Measurements from ENCODE around the gene GNG12. TPM values are rescaled to one million over a fixed set of nuclear protein-coding genes. Genes with fewer than 3 reads are reported as not detected.

GNG12 gene
- total RNA-seq, 1 donor from 2014 or later: 0.05 TPM

DNA sequence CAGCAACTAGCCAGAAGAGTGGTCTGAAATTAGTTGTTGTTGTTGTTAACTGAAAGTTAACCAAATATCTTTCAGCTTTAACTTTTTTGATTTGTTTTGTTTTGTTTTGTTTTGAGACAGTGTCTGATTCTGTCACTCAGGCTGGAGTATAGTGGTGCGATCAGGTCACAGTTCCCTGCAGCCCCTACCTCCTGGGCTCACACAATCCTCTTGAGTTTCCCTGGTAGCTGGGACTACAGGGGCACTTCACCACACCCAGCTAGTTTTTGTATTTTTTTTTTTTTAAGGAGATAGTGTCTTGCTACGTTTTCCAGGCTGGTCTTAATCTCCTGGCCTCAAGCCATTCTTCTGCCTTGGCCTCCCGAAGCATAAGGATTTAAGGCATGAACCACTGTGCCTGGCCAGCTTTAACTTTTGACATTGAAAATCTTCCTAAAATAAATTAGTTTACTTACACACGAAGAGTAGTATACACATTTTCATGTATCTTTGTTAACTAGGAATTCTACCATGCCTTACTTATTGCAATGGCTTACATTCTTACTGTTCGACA is 45.0 kb downstream of the GNG12 start:
- intact Hi-C loops (cut with micrococcal nuclease): no loop called here

DNA sequence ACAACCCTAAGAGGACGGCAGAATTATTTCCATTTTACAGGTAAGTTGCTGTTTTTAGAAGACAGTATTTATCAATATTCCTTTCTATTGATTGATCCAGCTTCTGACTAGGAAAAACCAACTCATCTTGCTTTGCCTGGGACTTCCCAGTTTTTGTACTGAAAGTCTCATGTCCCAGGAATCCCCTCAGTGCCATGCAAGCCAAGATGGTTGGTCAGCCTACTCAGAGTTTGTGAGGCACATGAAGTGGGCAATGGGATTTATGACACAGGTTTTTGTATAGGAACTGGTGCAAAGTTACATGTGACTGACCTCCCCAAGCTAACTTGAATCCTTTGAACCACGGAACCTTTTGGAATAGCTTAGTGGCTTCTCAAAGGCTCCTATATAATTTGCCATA is 45.5 kb downstream of the GNG12 start:
- intact Hi-C loops (cut with micrococcal nuclease): no loop called here

DNA sequence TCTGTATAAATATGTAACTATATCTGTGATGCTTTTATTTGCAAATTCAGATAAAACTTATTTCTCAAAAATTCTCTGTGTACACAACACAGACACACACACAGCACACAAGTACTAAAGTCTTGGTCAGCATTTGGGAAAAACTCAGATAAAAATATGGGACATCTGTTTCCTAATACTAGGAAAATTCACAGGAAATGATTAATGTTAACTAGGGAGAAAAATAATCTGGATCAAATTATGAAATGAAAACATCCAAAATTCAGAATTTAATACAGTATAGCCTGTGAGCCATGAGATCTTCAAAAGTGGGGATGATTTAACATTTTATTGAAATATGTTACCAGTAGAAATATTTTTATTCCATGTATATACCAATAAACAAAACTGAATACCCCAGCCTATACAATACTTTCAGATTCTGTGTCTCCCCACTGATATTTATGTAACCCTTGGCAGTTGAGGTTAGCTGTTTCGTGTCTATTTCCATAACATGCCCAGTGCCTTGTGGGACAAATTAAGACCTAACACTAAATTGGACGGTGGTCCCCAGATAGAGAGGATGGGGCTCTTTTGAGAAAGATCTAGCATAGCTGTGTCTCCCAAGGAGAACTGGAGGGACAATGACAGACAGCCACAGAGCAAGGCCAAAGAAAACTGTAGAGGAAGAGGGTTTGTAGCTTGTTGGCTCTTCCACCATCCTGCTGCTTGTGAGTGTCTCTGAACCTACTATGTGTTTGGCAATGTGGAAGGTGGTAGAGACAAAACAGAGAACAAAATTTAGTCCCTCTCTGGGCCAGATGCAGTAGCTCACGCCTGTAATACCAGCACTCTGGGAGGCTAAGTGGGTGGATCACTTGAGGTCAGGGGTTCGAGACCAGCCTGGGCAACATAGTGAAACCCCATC is 47.2 kb downstream of the GNG12 start:
- intact Hi-C loops (cut with micrococcal nuclease): no loop called here

DNA sequence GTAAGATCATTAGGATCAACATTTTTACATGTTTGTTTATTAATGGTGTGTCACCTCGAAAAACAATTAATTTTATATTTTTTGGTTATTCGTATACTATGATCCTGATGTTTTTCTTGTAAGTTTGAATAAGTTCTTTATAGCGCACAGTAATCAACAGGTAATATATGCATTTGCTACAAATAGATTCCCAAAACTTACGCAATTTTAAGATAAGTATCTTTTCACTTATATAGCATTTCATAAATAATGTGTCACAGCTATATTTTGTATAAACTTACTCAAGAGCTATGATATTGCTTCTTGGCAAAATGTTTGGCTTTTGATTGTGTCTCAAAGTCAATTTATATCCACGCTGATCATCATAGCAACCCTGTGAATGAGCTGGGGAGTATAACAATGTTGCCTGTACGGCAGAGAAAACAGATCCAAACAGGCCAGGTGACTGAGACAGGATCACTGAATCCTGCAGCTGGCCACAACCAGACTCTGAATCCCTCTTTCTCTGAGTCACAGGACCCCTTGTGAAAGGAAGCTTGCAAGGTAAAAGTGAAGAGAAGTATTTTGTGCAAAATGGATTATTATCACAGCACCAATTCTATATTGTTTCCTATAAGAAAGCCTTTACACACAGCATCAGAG is 48.6 kb downstream of the GNG12 start:
- intact Hi-C loops (cut with micrococcal nuclease): no loop called here

DNA sequence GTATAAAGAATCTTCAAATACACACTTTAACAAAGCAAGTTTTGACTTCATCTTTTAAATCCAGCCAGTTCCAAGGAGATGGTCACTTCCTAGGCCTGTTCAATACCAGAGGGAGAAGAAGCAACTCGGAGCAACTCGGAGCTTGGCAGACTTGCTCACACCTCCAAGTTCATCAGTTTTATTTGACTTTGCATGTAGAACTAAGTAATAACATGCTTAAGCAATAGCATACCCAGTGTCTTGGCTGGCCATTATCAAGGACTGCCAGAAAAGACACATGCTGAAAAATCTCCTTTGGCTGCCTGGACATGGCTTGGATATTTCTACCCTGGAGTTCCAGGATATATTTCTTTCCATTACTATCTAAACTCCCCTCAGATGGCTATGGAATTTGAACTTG is 52.6 kb downstream of the GNG12 start:
- intact Hi-C loops (cut with micrococcal nuclease): no loop called here

DNA sequence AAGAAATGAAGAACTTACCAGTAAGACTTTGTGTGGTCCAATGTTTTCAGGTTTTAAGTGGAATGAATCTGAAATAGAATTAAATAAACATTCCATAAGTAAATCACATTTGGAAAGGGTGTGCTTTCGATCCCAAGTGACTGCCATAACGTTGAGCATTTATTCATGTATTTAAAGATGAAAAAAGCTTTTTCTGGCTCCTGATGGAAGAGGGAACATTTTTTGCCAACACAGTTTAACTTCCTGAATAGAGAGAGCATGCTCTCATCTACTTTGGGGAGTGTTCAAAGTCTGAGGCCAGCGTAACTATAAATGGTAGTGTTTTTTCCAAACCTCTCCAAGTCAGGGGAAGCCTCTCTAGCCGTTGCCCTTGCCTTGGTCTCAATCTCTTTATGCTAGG is 55.8 kb downstream of the GNG12 start:
- intact Hi-C loops (cut with micrococcal nuclease): no loop called here

DNA sequence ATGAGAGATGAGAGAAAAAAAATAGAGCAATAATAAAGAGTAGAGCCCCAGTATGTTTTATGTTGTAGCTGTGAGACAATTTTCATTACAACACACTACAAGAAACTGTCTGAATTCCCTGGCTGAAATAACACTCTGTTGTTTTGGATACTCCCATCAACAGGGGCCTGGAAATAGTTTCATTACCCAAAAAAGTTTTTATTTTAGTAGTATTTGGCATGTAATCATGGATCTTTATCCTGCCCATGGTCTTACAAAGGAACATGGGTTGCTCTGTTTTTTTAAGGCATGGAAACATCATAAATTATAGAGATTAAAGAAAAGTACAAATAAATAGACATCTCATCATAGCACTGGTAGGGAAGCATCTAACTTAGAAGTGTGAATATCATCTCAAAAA is 56.3 kb downstream of the GNG12 start:
- intact Hi-C loops (cut with micrococcal nuclease): no loop called here

DNA sequence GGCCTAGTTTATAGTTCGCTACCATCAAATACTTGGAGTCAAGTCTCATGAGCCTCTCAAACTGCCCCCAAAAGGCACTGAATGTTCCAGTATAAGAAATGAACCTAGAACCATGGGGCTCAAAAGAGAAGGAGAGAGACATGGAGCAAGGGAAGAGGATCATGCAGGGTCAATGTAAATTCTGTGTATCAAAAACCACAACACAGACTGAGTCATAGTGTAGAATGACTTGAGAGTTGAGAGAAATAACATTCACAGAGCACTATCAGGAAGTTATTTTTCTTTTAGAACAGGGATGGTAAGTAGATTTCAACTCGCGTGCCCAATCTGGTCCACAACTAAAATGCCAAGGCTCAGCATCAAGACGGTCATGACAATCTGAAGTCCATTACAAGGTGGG is 59.8 kb downstream of the GNG12 start:
- intact Hi-C loops (cut with micrococcal nuclease): no loop called here

DNA sequence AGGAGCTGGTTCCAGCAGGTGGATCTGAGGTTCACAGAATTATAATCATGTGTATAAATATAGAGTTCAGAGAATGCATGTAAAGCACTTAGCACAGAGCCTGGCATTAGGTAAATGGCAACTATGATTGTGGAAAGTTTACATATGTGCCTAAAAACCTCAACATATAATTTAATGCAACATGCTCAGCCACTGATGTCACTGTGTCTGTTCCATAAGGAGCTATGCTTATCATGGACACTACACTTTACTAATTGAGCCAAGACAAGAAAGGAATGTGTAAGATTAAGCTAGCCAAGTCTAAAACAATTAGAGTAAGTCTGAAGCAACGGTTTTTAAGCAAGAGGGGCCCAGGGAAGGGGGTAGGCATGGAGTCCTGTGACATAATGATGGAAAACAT is 61.5 kb downstream of the GNG12 start:
- intact Hi-C loops (cut with micrococcal nuclease): no loop called here

DNA sequence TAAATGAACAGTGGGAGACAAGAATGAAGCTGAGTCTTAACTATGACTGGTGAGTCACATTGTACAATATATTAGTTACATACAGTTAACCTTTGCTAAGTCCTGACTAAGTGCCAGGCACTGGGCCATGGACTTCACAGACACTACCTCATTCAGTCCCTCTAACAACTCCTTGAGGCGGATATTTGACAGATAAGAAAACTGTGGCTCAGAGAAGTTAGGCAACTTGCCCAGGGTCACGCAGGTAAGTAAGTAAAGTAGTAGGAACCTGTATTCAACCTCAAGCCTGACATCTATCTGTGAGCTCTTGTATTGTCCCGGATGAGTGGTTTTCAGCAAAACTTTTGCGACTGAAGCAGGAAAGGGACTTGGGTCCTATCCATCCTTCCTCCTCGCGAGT is 62.1 kb downstream of the GNG12 start:
- intact Hi-C loops (cut with micrococcal nuclease): no loop called here

DNA sequence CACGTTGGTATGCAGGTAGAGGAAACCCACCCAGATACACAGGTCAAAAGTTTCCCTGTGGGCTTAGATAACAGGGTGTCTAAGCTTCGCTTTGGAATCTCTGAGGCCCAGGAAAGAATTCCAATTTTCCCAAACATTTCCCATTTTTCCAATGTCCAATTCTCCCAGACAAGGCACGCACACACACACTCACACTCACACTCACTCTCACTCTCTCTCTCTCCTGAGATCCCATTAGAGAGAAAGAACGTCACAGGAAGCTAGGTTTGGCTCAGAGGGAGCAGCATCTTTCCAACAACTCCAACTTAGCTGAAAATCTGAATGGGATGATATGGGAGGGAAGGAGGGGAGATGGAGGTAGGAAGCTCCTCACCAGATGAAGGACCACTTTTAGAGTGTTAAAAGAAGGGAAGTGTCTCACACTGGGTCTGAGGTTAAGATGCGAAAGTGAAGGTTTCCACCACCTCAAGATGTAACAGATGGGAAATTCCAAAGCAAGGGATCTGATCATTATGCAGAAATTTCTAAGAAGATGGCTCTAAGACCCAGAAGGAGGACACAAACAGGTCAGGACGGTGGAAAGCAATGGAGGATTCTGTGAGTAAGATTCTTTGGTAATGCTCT is 63.5 kb downstream of the GNG12 start:
- intact Hi-C loops (cut with micrococcal nuclease): loop anchor here (10.0 kb wide), 1 partner anchor 345 kb away; no protein-coding TSS in a partner anchor

DNA sequence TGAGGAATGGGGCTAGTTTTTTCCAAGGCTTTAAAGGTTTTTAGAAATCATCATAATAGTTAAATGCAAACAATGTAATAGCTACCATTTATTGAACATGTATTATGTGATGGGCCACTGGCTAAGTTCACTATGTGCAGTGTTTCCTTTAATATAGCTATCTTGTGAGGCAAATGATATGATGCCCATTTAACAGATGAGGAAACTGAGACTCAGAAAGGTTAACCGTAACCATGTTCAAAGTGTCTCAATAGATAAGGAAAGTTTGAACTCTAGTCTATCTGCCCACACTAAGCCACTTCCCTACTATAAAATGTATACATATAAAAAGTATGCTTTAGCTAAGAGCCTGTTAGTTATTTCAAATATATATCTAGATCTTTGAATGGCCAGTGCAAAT is 64.8 kb downstream of the GNG12 start:
- intact Hi-C loops (cut with micrococcal nuclease): loop anchor here (10.0 kb wide), 1 partner anchor 346 kb away; no protein-coding TSS in a partner anchor

DNA sequence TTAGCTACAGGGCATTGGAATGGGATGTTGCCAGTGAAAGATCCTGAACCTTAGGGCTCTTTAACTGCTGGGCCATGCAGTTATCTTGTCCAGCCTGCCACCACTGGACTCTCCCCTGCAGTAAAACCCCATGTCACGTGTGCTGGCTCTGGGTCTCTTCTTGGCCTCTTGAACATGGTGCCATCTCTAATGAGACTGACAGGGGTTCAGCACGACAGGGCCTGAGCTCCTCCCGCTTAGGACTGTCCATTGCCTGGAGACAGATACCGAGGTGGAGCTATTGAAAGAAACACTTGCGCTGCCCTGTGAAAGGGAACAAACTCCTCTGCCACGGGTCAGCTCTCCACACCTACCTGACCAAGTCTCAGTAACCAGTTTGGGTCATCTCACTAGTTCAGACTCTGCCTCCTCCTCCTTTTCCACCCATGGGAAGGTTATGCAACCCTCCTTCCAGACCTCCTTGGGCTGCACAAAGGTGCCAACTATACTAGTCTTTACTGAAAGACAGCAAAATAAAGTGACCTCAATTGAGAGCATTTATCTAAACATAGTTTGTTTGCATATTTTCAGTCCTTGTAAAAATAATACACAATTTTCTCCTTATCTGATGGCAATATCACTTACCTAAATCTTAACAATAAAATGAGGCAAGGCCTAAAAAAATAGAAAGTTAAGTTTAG is 66.0 kb downstream of the GNG12 start:
- intact Hi-C loops (cut with micrococcal nuclease): loop anchor here (10.0 kb wide), 1 partner anchor 348 kb away; no protein-coding TSS in a partner anchor

DNA sequence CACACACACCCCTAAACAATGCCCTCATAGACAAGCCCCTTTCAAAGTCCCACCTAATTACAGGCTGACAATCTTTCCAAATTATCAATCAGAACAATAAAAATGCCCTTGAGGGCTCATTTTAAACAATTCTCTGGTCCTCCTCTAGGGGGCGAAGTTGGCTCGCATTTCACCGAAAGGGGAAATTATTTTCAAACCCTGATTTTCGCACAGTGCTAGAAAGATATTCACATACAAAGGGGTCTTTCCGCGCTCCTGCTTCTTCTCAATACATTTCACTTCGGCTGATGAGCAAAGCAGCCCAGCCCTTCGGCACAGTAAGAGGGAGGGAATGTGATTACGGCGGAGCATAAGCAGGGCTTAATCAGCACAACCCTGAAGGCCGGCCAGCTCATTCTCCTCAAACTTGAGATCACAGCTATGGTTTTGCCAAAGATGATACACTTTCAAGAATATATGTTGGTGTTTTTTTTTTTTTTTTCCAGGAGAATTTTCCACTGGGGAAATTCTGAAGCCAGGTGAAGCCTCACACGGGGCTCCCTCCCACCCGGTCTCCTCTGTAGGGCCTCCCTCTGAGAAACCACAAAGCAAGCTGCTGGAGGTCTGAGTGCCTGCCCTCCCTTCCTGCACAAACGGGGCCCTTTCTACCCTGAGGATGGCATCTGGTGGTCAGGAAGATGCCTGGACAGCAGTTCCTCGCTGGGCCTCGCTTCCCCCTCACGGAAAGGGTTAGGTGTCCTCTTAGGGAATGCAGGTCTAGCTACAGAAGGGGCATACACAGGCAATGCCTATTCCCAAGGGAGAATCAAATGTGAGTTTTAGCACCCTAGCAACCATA is 66.9 kb downstream of the GNG12 start:
- intact Hi-C loops (cut with micrococcal nuclease): loop anchor here (10.0 kb wide), 1 partner anchor 348 kb away; no protein-coding TSS in a partner anchor

DNA sequence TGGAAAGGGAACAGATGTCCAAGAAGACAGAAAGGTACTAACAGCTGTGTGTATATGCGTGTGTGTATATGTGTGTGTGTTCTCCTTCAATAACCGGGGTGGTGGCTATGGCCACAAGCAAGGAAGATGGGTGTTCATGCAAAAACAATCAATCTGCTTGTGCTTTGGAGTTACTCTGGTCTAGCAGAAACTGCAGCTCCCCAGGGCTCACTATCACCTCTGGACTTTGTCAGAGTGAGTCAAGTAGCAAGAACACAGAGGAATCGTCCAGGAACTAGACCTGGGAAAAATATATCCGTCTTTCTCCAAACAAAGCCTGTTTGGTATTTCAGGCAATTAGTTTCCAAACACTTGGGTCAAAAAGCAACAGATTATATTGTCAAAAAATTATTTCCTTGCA is 68.6 kb downstream of the GNG12 start:
- intact Hi-C loops (cut with micrococcal nuclease): loop anchor here (1.0 to 10.0 kb wide), 2 partner anchors 67 to 350 kb away; no protein-coding TSS in a partner anchor

DNA sequence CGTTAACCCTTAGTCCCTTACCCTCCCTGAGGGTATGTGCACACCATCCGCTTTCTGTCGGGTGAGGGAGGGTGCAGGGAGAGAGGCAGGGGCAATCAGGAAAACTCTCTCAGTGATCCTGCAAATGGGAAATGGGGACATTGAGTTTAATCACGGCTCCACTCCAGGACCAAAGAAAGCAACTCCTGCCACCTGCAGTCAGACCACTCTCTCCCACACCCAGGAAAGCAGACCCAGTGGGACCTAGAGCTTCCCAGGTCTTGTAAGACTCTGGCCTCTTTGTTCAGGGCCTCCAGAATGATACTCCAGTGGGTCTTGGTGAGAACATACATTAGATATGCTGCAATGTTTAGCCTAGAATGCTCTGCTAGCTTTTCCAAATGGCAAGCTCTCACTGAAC is 71.5 kb downstream of the GNG12 start:
- intact Hi-C loops (cut with micrococcal nuclease): loop anchor here (10.0 kb wide), 1 partner anchor 353 kb away; no protein-coding TSS in a partner anchor

DNA sequence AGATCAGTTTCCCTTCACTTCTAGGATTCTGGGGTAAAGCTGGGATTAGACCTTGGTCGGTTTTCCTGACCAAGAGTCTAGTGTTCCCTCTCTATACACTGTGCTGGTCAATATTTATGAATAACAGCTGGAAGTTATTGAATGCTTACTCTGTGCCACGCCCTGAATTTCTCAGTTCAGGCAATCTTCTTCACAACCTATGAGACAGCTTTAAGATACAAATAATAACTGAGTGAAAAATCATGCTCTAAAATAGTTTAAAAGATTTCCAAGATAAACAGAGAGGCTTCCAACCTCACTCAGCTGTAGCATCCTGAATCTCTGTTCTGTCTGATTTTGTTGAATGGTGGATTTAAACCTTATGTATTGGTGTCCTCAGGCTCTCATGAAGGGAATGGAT is 72.2 kb downstream of the GNG12 start:
- intact Hi-C loops (cut with micrococcal nuclease): loop anchor here (10.0 kb wide), 1 partner anchor 354 kb away; no protein-coding TSS in a partner anchor

DNA sequence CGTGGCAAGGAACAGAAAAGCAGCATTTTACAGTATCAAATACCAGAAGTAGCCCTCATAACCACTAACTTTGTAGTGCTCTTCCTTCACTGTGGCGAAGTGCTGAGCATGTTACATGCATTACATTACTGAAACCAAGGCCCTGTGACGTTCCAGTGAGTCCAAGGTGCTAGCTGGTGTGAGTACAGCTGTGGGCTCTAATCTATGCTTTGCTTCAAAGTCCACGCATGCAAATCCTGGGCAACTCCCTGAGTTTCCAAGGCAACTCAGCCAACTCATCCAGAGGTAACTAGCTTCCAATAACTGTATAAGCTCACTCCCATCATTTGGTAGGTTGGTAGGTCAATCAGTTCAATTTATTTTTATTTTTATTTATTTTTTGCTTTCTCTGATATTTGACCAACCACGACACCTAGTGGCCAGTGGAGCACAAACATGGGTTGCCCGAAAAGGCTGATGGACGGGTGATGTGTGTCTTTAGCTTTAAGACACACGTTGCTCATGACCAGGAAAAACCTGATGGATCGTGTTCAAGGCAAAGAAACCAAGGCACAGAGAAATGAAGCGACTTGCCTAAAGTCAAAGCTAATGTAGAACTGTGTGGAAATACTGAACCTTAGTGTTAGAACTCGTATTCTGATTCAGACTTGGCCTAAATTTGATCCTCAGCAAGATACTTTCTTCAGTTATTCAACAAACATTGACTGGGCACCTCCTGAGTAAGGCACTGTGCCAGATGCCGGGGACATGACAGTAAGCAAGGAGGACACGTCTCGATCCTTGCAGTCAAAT is 73.0 kb downstream of the GNG12 start:
- intact Hi-C loops (cut with micrococcal nuclease): loop anchor here (1.0 to 10.0 kb wide), 3 partner anchors 199 to 355 kb away; no protein-coding TSS in a partner anchor

DNA sequence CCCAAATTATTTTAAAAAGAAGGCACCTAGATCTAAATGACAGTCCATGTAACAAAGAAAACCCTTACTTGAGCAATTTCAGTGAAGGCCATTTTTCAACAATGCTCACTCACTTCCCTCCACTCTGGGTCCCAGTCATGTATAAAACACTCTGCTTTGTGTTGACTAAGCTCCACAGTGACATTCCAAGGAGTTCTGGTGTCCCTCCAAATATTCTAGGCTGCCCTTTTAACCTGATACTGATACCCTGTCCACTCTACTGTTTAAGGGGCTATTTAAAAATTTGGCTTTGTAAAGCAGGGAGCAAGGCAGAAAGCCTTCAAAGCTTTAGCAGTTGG is 73.6 kb downstream of the GNG12 start:
- intact Hi-C loops (cut with micrococcal nuclease): loop anchor here (1.0 to 10.0 kb wide), 3 partner anchors 198 to 355 kb away; no protein-coding TSS in a partner anchor

Measured in T-helper 2 cell treated with Interferon-gamma antibody and Interleukin-4, amounts not matched to agents 100 ng/mL and 5 ng/mL, for 36 hours (primary cell).